NT2/D1 (cell line): ENCODE measurements around the gene ERBB2.

Experiments
- SUZ12 ChIP-seq: IDR thresholded peaks from 2 replicates; pipeline ENCODE4 v1.6.1; 2011; ENCODE audit not compliant: insufficient read length, insufficient read depth; ENCODE audit errors: extremely low read depth
- ZNF274 ChIP-seq: IDR thresholded peaks from 2 replicates; pipeline ENCODE4 v1.6.1; 2011; ENCODE audit warnings: mild to moderate bottlenecking, low read depth, low read length

GRCh38 chr17:39772987-39773934 lies 73.4 kb downstream of the ERBB2 start:
- TF ChIP-seq SUZ12 (no peak), ZNF274 (no peak)
